Effector memory CD4-positive, alpha-beta T cell (primary cell): Measurements from ENCODE around the gene CLEC16A.
"Not testable (repeated sequence)": the region's sequence is repeated elsewhere in the genome, so short reads cannot be mapped to it uniquely, and the experiment has no call there.

Experiments used
- DNase-seq, 3 donors: peaks; one replicate each; pipeline ENCODE4 v3.0.0-alpha.2; 2020
- H3K27ac ChIP-seq: 2 replicates; pipeline ENCODE4 v1.7.0; 2013; ENCODE audit warnings: mild to moderate bottlenecking, low read length, moderate library complexity; ENCODE audit not compliant: insufficient read depth, poor library complexity, severe bottlenecking
- H3K27me3 ChIP-seq: replicated peaks from 2 replicates; pipeline ENCODE4 v1.7.0; 2013; ENCODE audit warnings: mild to moderate bottlenecking, low read length; ENCODE audit not compliant: insufficient read depth, control insufficient read depth, poor library complexity, severe bottlenecking
- H3K36me3 ChIP-seq: 2 replicates; pipeline ENCODE4 v1.7.0; 2013; ENCODE audit warnings: mild to moderate bottlenecking, low read length, moderate library complexity; ENCODE audit not compliant: control insufficient read depth, insufficient read depth
- H3K4me1 ChIP-seq: 2 replicates; pipeline ENCODE4 v1.7.0; 2013; ENCODE audit warnings: low read length, mild to moderate bottlenecking; ENCODE audit not compliant: control insufficient read depth, insufficient read depth, poor library complexity, severe bottlenecking
- H3K4me3 ChIP-seq: 2 replicates; pipeline ENCODE4 v1.7.0; 2013; ENCODE audit warnings: low read length, low read depth, mild to moderate bottlenecking; ENCODE audit not compliant: insufficient read depth, poor library complexity, severe bottlenecking
- H3K9me3 ChIP-seq: 2 replicates; pipeline ENCODE4 v1.7.0; 2013; ENCODE audit warnings: mild to moderate bottlenecking, low read length, moderate library complexity; ENCODE audit not compliant: control insufficient read depth

Gene CLEC16A

DNA sequence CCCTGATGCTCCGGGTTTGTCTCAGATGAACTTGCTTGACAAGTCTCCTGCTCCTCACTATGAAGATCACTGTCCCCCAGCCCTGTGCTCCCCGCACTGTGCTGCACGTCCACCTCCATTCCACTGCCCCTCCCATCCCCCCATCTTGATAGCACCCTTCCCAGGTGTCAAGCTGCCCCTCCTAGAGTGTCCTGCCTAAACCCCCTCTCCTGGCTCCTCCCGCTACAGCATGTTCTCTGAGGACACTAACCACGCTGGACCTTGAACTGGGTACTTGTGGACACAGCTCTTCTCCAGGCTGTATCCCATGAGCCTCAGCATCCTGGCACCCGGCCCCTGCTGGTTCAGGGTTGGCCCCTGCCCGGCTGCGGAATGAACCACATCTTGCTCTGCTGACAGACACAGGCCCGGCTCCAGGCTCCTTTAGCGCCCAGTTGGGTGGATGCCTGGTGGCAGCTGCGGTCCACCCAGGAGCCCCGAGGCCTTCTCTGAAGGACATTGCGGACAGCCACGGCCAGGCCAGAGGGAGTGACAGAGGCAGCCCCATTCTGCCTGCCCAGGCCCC, 20.6 kb upstream of the CLEC16A start:
- no peak for DNase-seq
- Histone ChIP-seq H3K27me3 (no peaks in the 10 kb centered on the region), H3K36me3 (peaks cover 16% of the 10 kb centered on the region), H3K27ac (no peak overlapping the region), H3K4me1 (peaks cover under 1% of the 10 kb centered on the region), H3K4me3 (no peak overlapping the region), H3K9me3 (no peaks in the 10 kb centered on the region)

- not testable (repeated sequence) for H3K4me1 ChIP-seq, H3K4me3 ChIP-seq, DNase-seq, H3K9me3 ChIP-seq, H3K27me3 ChIP-seq, H3K27ac ChIP-seq
- peaks cover 25% of the 10 kb centered on the region for H3K36me3 ChIP-seq
These were observed 19.1 kb upstream of the CLEC16A start for GRCh38 chr16:10925285-10925684.

DNA sequence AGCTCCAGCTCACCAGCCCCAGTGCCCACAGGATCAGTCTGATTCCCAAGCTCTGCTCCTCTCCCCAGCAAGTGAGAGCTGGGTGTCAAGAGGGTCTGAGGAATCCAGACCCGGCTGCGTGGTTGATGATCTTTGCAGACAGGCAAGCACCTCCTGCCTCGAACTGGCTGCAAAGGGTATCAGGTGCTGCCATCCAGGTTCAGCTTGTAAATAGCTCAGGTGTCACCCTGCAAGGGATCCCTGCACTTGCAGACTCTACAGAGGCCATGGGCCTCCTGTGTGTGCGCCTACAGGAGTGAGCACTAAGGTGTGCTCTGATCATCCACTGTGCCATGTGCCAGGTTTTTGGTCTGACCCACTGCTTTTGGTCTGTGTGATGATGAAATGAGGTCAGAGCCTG, 18.3 kb upstream of the CLEC16A start:
- Histone ChIP-seq H3K4me1 (no peaks in the 10 kb centered on the region), H3K27me3 (no peaks in the 10 kb centered on the region), H3K4me3 (no peak overlapping the region), H3K27ac (no peak overlapping the region), H3K9me3 (no peaks in the 10 kb centered on the region), H3K36me3 (peaks cover 27% of the 10 kb centered on the region)
- DNase-seq: no peak

DNA sequence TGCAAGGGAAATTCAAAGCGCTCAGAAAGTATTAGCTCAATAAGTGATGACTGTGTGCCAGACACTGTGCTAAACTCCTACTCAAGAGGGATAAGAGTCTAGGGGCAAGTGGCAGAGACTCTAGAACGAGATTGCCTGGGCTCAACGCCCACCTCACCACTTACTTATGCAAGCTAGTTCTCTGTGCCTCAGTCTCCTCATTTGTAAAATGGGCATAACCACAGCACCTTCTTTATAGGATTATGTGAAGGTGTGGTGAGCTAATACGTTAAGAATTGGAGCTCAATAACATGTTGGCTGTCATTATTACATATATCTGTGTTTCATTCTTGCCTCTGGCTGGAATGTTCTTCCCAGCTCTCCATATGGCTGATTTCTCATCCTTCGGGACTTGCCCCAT, 17.5 kb upstream of the CLEC16A start:
- DNase-seq: no peak
- no peak overlapping the region for H3K4me3 ChIP-seq
- H3K27me3 ChIP-seq: no peaks in the 10 kb centered on the region
- peaks cover 35% of the 10 kb centered on the region for H3K36me3 ChIP-seq
- no peaks in the 10 kb centered on the region for H3K9me3 ChIP-seq
- H3K4me1 ChIP-seq: no peaks in the 10 kb centered on the region
- no peak overlapping the region for H3K27ac ChIP-seq

DNA sequence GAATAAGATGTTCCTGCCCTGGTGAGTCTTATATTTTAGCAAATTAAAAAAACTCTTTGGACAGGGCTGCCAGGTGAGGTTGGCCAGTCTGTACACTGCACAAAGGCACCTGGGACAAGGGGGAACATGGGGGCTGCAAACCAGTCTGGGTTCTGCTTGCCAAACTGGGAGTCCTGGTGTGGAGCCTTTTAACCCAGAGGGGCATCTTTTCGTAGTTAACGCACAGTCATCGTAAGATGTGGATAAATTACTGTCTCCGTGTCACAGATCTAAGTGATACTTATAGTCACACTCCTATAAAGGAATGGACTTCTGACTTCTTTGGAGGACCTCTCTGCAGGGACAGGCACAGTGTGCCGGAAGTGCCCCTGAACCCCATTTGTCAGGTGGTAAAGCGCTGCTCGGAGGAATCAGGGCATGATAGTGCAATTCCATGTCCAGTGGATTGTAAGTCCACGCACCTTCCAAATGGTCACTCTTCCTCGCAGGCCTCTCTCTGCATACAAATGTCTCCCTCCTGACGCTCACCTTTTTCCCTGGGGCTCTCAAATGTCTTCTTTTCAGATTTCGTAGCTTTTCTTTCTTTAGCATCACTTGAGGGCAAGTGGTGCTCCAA, 16.8 kb upstream of the CLEC16A start:
- Histone ChIP-seq H3K27me3 (no peaks in the 10 kb centered on the region), H3K9me3 (no peaks in the 10 kb centered on the region), H3K4me3 (no peak overlapping the region), H3K4me1 (no peaks in the 10 kb centered on the region), H3K27ac (no peak overlapping the region), H3K36me3 (peaks cover 40% of the 10 kb centered on the region)
- no peak for DNase-seq

- H3K27ac ChIP-seq, H3K9me3 ChIP-seq, H3K27me3 ChIP-seq, DNase-seq, H3K4me3 ChIP-seq, H3K4me1 ChIP-seq: not testable (repeated sequence)
- peaks cover 47% of the 10 kb centered on the region for H3K36me3 ChIP-seq
These were observed 15.3 kb upstream of the CLEC16A start for GRCh38 chr16:10929097-10929496.

- Histone ChIP-seq H3K4me3 (no peak overlapping the region), H3K36me3 (peaks cover 48% of the 10 kb centered on the region), H3K27me3 (no peaks in the 10 kb centered on the region), H3K9me3 (no peaks in the 10 kb centered on the region), H3K27ac (no peak overlapping the region), H3K4me1 (peaks cover 3% of the 10 kb centered on the region)
- DNase-seq: no peak
These were observed 14.3 kb upstream of the CLEC16A start for GRCh38 chr16:10929853-10930754.

DNA sequence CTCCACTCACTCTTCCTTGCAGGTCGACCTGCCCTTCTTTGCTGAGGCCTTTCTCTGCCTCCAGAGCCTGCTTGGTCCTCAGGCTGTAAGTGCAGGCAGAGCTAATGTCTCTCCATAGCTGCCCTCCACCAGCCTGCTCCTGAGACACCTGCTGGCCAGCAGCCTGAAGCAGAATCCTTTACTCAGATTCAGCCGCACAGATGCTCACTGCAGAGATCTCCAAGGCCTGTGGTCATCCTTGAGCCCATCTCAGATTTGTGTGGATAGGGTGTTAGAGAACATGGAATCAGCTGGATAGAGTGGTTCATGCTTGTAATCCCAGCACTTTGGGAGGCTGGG, 13.6 kb upstream of the CLEC16A start:
- H3K9me3 ChIP-seq: no peaks in the 10 kb centered on the region
- no peak for DNase-seq
- H3K4me3 ChIP-seq: no peak overlapping the region
- no peaks in the 10 kb centered on the region for H3K27me3 ChIP-seq
- H3K4me1 ChIP-seq: peaks cover 3% of the 10 kb centered on the region
- H3K36me3 ChIP-seq: peaks cover 48% of the 10 kb centered on the region
- H3K27ac ChIP-seq: no peak overlapping the region

- Histone ChIP-seq H3K4me3 (no peak overlapping the region), H3K27ac (no peak overlapping the region), H3K4me1 (peaks cover 3% of the 10 kb centered on the region), H3K36me3 (peaks cover 45% of the 10 kb centered on the region), H3K9me3 (no peaks in the 10 kb centered on the region), H3K27me3 (no peaks in the 10 kb centered on the region)
- no peak for DNase-seq
These were observed 13.2 kb upstream of the CLEC16A start for GRCh38 chr16:10931134-10931533.

DNA sequence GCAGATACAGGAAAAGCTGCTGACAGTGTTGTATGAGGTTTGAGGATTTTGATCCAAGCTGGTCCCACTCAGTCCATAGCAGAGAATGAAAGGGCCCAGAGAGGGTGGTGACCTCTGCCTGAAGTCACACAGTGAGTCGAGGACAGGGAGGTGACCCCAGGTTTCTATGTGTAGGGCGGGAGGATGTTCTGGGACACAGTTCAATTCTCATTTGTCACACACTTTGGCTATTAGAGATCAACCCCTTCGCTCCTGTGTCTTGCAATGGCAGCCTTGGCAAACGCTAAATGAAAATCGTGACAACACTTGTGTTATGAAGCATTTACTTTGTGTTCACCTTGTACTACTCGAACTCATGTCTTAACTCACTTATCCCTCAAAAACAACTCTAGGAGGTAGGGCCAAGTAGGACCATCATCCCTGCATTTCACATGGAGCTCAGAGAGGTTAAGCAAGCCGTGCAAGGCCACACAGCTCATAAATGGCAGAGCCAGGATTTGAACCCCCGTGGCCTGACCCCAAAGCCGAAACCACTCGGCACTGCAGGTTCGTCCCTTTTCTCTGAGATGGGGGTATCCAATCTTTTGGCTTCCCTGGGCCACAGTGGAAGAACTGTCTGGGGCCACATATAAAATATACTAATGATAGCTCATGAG, 12.3 kb upstream of the CLEC16A start:
- H3K27ac ChIP-seq: no peak overlapping the region
- H3K4me1 ChIP-seq: peaks cover 7% of the 10 kb centered on the region
- H3K36me3 ChIP-seq: peaks cover 38% of the 10 kb centered on the region
- H3K9me3 ChIP-seq: no peaks in the 10 kb centered on the region
- no peaks in the 10 kb centered on the region for H3K27me3 ChIP-seq
- H3K4me3 ChIP-seq: no peak overlapping the region
- DNase-seq: no peak
